ENCODE data around the gene CEND1. TPM values are rescaled to one million over a fixed set of nuclear protein-coding genes. Genes with fewer than 3 reads are reported as not detected.

Gene CEND1
- total RNA-seq, 1 experiment from 2014 or later, result 2.7 TPM

- TF ChIP-seq ARID4B (CRISPR knock-in tag; IDR thresholded peaks at IDR 0.05; ENCODE audit: borderline replicate concordance) (0 out of 2 replicates have a peak, but pooled peaks have one; percentile 7), USF2 (CRISPR knock-in tag; IDR thresholded peaks at IDR 0.05) (no peak), ZNF425 (CRISPR knock-in tag; conservative IDR thresholded peaks at IDR 0.05) (no peak), GABPB1 (CRISPR knock-in tag; IDR thresholded peaks at IDR 0.05) (no peak), GRHL2 (CRISPR knock-in tag; IDR thresholded peaks at IDR 0.05; ENCODE audit: insufficient replicate concordance, severe bottlenecking) (no peak), ERG (CRISPR knock-in tag; IDR thresholded peaks at IDR 0.05) (no peak), ZNF121 (CRISPR knock-in tag; IDR thresholded peaks at IDR 0.05) (no peak)
Observed at GRCh38 chr11:797296-798092, 7.6 kb upstream of the CEND1 start (continued).

- ATAC-seq (no peak), DNase-seq (ENCODE audit: low spot score) (no peak)
- no peak for TF ChIP-seq ARID4B (CRISPR knock-in tag; IDR thresholded peaks at IDR 0.05; ENCODE audit: borderline replicate concordance)
- Mint-ChIP-seq H3K4me1 (peaks cover 13% of the 10 kb centered on the region), H3K4me3 (peak overlapping the region; percentile 76), H3K27ac (0 out of 2 replicates have a peak overlapping the region, but pooled peaks have one; percentile 45), H3K9me3 (no peaks in the 10 kb centered on the region), H3K27me3 (ENCODE audit: low read depth) (no peaks in the 10 kb centered on the region), H3K36me3 (no peaks in the 10 kb centered on the region)
- ChIA-PET POLR2A (interaction anchor here (1.3 to 1.7 kb wide), 3 partner anchors 13 to 20 kb away, joined by 3 to 8 read pairs (median 4); partner anchors contain the start of genes GATD1 and RPLP2), CTCF (interaction anchor here (1.1 to 2.1 kb wide), 2 partner anchors 13 to 70 kb away, joined by 3 to 13 read pairs; no protein-coding TSS in a partner anchor)
Observed at GRCh38 chr11:796565-797295, 6.8 kb upstream of the CEND1 start.

Measured in WTC11 (cell line).